A673 (cell line): Measurements from ENCODE around the gene MFNG.

ENCODE experiments used
- EZH2 ChIP-seq: fragments of 200-600 bp; sonication (generic); IDR thresholded peaks from 2 replicates; pipeline ENCODE4 v1.6.1; 2017; ENCODE audit warnings: borderline replicate concordance, low read depth, mild to moderate bottlenecking, mixed read lengths, antibody characterized with exemption, low read length; ENCODE audit not compliant: poor library complexity, severe bottlenecking
- TF ChIP-seq, protein P1 (sequence below): fragments of 300-800, 200-600 bp; sonication (generic); conservative IDR thresholded peaks from 2 replicates; pipeline ENCODE4 v1.5.1; 2017; ENCODE audit warnings: low read depth, mild to moderate bottlenecking, antibody characterized with exemption, low read length, moderate library complexity, mixed read lengths

DNA sequence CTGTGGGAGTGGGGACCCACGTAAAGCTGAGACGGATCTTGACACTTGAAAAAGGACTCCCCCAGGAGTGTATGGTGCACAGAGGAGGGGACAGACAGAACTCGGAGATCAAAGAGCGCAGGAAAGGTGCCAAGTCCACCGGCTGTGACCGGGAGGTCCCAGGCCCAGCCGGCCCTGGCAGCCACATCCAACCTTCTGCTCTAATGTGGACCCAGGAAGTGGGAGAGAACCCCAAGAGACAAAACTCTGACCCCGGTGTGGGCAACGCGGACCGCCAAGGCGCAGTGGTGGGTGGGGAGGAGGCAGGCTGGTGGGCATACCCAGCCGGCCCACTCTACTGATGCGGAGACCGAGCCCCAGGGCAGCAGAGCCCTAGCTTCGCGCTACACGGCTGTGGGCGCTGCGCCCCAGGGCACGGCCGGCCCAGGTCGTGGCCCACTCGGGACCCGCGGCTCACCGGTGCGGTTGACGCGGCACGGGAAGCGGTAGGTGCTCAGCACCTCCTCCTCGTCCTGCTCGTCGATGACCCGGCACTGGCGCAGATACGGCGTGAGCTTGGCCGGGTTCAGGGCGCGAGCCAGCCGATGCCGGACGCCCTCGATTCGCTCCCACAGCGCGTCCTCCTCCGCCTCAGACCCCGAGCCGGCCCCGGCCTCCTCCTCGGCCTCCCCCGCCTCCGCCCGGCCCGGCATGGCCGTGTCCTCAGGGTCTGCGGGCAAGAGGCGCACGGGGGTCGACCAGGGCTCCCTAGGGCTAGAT, 32.5 kb upstream of the MFNG start:
- TF ChIP-seq, protein P1, sequence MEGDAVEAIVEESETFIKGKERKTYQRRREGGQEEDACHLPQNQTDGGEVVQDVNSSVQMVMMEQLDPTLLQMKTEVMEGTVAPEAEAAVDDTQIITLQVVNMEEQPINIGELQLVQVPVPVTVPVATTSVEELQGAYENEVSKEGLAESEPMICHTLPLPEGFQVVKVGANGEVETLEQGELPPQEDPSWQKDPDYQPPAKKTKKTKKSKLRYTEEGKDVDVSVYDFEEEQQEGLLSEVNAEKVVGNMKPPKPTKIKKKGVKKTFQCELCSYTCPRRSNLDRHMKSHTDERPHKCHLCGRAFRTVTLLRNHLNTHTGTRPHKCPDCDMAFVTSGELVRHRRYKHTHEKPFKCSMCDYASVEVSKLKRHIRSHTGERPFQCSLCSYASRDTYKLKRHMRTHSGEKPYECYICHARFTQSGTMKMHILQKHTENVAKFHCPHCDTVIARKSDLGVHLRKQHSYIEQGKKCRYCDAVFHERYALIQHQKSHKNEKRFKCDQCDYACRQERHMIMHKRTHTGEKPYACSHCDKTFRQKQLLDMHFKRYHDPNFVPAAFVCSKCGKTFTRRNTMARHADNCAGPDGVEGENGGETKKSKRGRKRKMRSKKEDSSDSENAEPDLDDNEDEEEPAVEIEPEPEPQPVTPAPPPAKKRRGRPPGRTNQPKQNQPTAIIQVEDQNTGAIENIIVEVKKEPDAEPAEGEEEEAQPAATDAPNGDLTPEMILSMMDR = no peak
- peak; percentile 46 for TF ChIP-seq EZH2
